GM12801 (cell line): Measurements from ENCODE around the gene SMCO3.

ENCODE experiments used
- CTCF ChIP-seq: IDR thresholded peaks from one replicate; pipeline ENCODE4 v1.5.1; 2011; ENCODE audit warnings: control low read depth; ENCODE audit not compliant: insufficient read length; ENCODE audit errors: extremely low read depth

The SMCO3 gene

GRCh38 chr12:14849661-14850060, 35.7 kb upstream of the SMCO3 start:
- TF ChIP-seq CTCF = no peak

- no peak for TF ChIP-seq CTCF
These were observed 33.0 kb upstream of the SMCO3 start for GRCh38 chr12:14846876-14847580.

GRCh38 chr12:14846042-14846587, 32.1 kb upstream of the SMCO3 start:
- TF ChIP-seq CTCF = no peak

GRCh38 chr12:14845350-14845750, 31.4 kb upstream of the SMCO3 start:
- TF ChIP-seq CTCF = no peak

- no peak for TF ChIP-seq CTCF
These were observed 30.4 kb upstream of the SMCO3 start for GRCh38 chr12:14844401-14844800.

- TF ChIP-seq CTCF = no peak
These were observed 29.5 kb upstream of the SMCO3 start, which contains the start of gene ART4 for GRCh38 chr12:14843425-14843887. Gene ART4 (minus strand): TSS chr12:14843526. CDS start chr12:14843113, 413 bp downstream.

GRCh38 chr12:14842315-14842714, 28.3 kb upstream of the SMCO3 start:
- TF ChIP-seq CTCF = no peak
